SH-SY5Y (cell line): Measurements from ENCODE around the gene PSD4.

Experiments used
- GATA2 ChIP-seq: IDR thresholded peaks from 2 replicates; pipeline ENCODE4 v1.6.1; 2011; ENCODE audit warnings: mild to moderate bottlenecking, low read depth, low read length
- GATA3 ChIP-seq: IDR thresholded peaks from 2 replicates; pipeline ENCODE4 v1.6.1; 2011; ENCODE audit warnings: low read depth, mild to moderate bottlenecking, low read length, moderate library complexity

The PSD4 gene

GRCh38 chr2:113211226-113212105 is 37.7 kb downstream of the PSD4 start:
- TF ChIP-seq GATA2, result no peak
- no peak for TF ChIP-seq GATA3

- TF ChIP-seq GATA3 (no peak), GATA2 (no peak)
Measured at GRCh38 chr2:113212245-113213060, 38.7 kb downstream of the PSD4 start.

- TF ChIP-seq GATA2, result no peak
- TF ChIP-seq GATA3, result no peak
Measured at GRCh38 chr2:113213061-113213930, 39.5 kb downstream of the PSD4 start.

DNA sequence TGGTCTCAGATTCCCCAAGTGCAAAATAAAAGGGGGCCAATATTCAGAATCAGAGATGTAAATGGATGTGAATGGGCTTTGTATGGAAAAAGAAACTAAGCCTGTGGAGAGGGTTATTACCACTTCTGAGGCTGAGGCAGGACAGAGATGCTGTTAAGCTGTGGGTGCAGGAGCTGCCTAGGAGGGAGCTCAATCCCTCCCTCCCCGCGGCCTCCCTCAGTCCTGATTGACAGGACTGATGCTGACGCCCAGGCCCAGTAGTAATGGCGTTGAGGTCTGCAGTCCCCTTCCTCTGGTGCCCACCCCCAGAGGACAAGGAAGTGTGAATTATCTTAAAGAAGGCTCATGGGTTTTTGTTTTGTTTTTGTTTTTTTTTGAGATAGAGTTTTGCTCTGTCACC is 40.4 kb downstream of the PSD4 start:
- TF ChIP-seq GATA2 (no peak), GATA3 (no peak)

- TF ChIP-seq GATA2 (no peak), GATA3 (no peak)
Measured at GRCh38 chr2:113215056-113215455, 41.3 kb downstream of the PSD4 start.

DNA sequence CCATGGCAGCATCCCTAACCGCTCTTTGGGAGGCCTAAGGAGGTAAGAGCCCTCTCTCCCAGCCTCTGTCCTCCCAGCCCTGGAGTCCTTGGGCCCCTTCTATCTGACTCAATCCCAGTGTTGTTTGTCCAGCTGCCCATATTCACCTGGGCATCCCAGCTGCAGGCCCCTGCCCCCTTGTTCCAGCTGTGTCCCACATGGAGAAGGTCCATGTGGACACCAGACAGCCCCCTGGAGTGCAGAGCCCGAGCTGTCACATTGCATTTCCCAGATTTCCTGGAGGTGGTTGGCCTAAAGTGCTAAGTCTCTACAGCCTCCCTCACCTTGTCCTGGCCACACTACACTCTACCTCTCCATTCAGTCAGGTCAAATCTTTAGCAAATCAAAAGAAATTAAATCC is 42.5 kb downstream of the PSD4 start:
- TF ChIP-seq GATA3 (no peak), GATA2 (no peak)

- TF ChIP-seq GATA2 (no peak), GATA3 (no peak)
Measured at GRCh38 chr2:113216891-113217454, 43.2 kb downstream of the PSD4 start.

- no peak for TF ChIP-seq GATA2
- no peak for TF ChIP-seq GATA3
Measured at GRCh38 chr2:113217455-113218282, 43.9 kb downstream of the PSD4 start.

GRCh38 chr2:113218283-113219091 is 44.7 kb downstream of the PSD4 start:
- TF ChIP-seq GATA3 (no peak), GATA2 (no peak)

GRCh38 chr2:113219092-113219441 is 45.3 kb downstream of the PSD4 start:
- TF ChIP-seq GATA3 (no peak), GATA2 (no peak)

- no peak for TF ChIP-seq GATA2
- TF ChIP-seq GATA3, result no peak
Measured at GRCh38 chr2:113219525-113219888, 45.7 kb downstream of the PSD4 start.
